GM13976 (cell line): ENCODE data around the gene GPC6.

Experiments used
- DNase-seq: peaks from one replicate; pipeline ENCODE4 v3.0.0; 2012; ENCODE audit warnings: low spot score
- CTCF ChIP-seq: IDR thresholded peaks from 2 replicates; pipeline ENCODE4 v1.5.1; 2012; ENCODE audit warnings: borderline replicate concordance, mild to moderate bottlenecking; ENCODE audit not compliant: insufficient read depth; ENCODE audit errors: extremely low read depth, missing control alignments, control extremely low read depth
- in situ Hi-C: fragments of 300-500 bp; cut with MboI; formaldehyde crosslinking; loops from one replicate; pipeline ENCODE4 v1.12.0; 2022; ENCODE audit warnings: low sequenced_read_pairs, mixed read lengths, inconsistent platforms; ENCODE audit not compliant: unreplicated experiment

GPC6 gene

DNA sequence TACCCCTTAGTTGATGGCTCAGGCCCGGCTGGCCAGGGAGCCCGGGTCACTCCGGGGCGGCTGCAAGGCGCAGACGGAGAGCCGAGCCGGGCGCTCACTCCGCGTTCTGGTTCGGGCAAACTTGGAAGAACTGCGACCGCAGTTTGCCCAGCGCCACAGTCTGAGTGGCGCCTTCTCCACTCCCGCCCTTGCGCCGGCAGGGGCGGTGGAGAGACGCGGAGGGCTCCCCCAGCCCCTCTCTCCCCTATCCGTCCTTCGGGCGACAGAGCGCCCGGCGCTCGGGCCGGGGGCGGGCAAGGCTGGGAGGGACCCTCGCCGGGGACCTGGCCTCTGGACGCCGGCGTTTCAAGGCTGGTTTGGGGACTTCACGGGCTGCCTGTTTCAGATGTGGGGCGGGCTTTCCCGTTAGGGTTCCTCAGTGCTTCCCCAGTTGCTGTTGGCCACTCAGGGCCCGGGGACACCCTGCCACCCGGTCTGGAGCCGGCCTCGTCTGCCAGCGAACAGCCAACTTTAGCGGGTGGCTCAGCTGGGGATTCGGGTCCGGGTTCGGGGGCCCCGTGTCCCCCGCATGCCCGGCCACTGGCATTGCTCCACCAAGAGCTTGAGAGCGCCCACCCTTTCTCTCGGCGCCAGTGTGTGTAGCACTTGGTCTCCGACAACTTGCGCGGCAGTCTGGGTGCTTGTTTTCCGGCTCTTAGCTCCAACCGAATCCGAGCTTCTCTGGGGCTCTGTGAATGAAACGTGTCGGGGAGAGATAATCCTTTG, 1.5 kb downstream of the GPC6 start:
- DNase-seq, result no peak
- no peak for TF ChIP-seq CTCF
- in situ Hi-C loops, result no loop called here

DNA sequence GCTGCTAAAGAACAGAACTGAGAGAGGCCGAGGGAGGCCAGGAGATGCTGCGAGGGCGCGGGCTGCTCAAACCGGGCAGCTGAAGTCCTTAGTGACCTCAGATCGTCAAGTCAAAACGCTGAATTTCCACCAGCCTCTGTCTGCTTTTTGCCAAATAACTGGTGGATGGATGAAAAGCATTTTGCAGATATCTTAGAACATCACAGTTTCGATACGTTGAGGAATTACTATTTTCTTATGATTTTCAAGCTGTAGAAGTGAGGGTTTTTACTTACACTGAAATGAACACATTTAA, 2.0 kb downstream of the GPC6 start:
- DNase-seq, result no peak
- in situ Hi-C loops, result no loop called here
- no peak for TF ChIP-seq CTCF

DNA sequence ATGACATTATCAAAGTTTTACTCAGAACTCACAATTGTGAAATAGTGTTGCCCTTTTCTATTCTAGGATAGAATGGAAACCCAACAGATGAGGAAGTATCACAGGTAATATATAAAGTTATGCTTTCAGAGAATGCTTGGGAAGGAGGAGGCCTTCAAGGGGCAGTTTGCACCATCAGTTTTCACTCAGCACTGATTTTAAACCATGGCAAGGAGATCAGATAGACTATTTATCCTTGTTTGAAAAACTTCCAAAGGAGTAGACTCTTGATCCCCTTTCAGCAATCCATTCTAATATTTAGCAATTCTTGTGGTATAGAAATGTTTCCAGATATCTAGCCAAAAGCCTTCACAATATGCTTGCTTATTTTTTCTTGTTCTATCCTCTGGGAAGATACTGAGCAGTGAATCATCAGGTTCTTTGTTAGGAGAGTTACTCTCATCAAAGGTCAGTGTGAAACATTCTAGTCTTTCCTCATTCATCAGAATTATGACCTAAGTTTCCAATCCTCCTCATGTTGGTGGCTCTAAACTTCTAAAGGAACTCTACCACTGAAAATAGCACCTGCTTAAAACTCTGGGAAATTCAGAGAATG, 3.8 kb downstream of the GPC6 start:
- no peak for TF ChIP-seq CTCF
- no peak for DNase-seq
- in situ Hi-C loops, result no loop called here

DNA sequence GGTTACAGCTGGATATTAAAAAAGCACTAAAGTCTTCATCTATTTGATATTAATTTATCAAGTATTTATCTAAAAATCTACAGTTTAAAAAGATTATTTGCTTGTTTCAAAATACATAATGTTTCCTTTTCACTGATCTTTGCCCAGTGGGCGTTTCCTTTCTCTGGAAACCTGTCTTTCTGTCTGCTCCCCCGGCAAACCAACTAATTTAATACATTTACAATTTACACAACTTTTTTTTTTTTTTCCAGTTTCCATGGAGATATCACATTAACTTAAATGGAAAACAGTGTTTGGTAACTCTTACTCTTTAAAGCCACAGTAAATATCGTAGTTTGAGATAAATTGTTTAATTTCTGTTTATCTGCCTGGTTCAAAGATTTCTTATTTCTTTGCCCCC, 5.3 kb downstream of the GPC6 start:
- DNase-seq, result no peak
- no peak for TF ChIP-seq CTCF
- in situ Hi-C loops, result no loop called here

DNA sequence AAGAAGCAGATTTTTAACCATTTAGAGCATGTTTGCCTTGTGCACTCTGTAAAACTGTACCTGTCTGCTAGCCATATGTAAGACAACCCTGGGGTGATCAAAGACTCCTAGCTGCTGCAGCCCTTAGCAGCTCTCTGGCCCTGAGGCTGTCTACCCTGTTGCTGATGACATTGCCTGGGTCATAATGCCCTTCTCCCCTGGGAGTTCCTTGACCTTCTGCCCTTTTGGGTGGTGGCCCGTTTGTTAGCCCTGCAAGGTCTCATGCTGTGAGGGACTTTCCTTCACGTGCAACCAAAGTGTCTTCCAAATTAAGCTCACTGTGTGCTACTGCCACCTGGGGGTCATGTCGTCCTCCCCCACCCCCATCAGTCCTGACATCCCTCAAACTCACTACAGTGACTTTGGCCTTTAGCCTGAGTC, 7.4 kb downstream of the GPC6 start:
- TF ChIP-seq CTCF, result no peak
- in situ Hi-C loops, result no loop called here
- DNase-seq, result no peak

GRCh38 chr13:93234459-93234858, 7.9 kb downstream of the GPC6 start:
- TF ChIP-seq CTCF, result no peak
- DNase-seq, result no peak
- in situ Hi-C loops, result no loop called here
